ENCODE measurements around the gene RPL22. TPM values are rescaled to one million over a fixed set of nuclear protein-coding genes. Genes with fewer than 3 reads are reported as not detected.

Gene RPL22
- total and polyA plus RNA-seq, 2 of the 13 experiments (the other 11 are each of a cell fraction or from before 2014, with no cell fraction given) = 214 to 545 TPM

DNA sequence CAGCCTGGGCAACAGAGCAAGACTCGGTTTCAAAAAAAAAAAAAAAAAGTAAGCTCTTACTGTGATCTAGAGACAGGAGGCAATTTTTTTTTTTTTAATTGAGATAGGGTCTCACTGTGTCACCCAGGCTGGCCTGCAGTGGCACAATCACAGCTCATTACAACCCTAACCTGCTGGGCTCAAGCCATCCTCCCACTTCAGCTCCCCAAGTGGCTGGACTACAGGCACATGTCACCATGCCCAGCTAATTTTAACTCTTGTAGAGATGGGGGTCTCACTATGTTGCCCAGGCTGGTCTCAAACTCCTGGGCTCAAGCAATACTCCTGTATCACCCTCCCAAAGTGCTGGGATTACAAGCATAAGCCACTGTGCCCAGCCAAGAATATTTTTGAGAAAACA is 7.4 kb downstream of the RPL22 start (continued):
- TF ChIP-seq, protein P1, sequence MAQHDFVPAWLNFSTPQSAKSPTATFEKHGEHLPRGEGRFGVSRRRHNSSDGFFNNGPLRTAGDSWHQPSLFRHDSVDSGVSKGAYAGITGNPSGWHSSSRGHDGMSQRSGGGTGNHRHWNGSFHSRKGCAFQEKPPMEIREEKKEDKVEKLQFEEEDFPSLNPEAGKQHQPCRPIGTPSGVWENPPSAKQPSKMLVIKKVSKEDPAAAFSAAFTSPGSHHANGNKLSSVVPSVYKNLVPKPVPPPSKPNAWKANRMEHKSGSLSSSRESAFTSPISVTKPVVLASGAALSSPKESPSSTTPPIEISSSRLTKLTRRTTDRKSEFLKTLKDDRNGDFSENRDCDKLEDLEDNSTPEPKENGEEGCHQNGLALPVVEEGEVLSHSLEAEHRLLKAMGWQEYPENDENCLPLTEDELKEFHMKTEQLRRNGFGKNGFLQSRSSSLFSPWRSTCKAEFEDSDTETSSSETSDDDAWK (CRISPR knock-in tag; IDR thresholded peaks at IDR 0.05) = no peak
- TF ChIP-seq NONO (IDR thresholded peaks at IDR 0.05) = no peak
- TF ChIP-seq NONO (CRISPR knock-in tag; conservative IDR thresholded peaks at IDR 0.05) = no peak
- TF ChIP-seq, protein P2, sequence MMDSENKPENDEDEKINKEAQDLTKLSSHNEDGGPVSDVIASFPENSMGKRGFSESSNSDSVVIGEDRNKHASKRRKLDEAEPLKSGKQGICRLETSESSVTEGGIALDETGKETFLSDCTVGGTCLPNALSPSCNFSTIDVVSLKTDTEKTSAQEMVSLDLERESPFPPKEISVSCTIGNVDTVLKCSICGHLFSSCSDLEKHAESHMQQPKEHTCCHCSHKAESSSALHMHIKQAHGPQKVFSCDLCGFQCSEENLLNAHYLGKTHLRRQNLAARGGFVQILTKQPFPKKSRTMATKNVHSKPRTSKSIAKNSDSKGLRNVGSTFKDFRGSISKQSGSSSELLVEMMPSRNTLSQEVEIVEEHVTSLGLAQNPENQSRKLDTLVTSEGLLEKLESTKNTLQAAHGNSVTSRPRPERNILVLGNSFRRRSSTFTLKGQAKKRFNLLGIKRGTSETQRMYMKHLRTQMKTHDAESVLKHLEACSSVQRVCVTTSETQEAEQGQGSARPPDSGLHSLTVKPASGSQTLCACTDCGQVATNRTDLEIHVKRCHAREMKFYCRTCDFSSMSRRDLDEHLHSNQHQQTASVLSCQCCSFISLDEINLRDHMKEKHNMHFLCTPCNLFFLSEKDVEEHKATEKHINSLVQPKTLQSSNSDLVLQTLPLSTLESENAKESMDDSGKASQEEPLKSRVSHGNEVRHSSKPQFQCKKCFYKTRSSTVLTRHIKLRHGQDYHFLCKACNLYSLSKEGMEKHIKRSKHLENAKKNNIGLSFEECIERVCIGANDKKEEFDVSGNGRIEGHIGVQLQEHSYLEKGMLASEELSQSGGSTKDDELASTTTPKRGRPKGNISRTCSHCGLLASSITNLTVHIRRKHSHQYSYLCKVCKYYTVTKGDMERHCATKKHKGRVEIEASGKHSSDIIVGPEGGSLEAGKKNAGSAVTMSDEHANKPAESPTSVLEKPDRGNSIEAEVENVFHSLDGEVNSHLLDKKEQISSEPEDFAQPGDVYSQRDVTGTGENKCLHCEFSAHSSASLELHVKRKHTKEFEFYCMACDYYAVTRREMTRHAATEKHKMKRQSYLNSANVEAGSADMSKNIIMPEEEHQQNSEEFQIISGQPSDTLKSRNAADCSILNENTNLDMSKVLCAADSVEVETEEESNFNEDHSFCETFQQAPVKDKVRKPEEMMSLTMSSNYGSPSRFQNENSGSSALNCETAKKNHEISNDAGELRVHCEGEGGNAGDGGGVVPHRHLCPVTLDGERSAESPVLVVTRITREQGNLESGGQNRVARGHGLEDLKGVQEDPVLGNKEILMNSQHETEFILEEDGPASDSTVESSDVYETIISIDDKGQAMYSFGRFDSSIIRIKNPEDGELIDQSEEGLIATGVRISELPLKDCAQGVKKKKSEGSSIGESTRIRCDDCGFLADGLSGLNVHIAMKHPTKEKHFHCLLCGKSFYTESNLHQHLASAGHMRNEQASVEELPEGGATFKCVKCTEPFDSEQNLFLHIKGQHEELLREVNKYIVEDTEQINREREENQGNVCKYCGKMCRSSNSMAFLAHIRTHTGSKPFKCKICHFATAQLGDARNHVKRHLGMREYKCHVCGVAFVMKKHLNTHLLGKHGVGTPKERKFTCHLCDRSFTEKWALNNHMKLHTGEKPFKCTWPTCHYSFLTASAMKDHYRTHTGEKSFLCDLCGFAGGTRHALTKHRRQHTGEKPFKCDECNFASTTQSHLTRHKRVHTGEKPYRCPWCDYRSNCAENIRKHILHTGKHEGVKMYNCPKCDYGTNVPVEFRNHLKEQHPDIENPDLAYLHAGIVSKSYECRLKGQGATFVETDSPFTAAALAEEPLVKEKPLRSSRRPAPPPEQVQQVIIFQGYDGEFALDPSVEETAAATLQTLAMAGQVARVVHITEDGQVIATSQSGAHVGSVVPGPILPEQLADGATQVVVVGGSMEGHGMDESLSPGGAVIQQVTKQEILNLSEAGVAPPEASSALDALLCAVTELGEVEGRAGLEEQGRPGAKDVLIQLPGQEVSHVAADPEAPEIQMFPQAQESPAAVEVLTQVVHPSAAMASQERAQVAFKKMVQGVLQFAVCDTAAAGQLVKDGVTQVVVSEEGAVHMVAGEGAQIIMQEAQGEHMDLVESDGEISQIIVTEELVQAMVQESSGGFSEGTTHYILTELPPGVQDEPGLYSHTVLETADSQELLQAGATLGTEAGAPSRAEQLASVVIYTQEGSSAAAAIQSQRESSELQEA (CRISPR knock-in tag; IDR thresholded peaks at IDR 0.05; ENCODE audit: not compliant biosample characterization) = no peak
